K562 (cell line): ENCODE measurements around the gene DDAH1. TPM values are rescaled to one million over a fixed set of nuclear protein-coding genes. Genes with fewer than 3 reads are reported as not detected.

Experiments
- ARID1B ChIP-seq: fragments of 450-650 bp; IDR thresholded peaks from 2 replicates; pipeline ENCODE4 v1.6.1; 2016; ENCODE audit warnings: antibody characterized with exemption, mild to moderate bottlenecking, inconsistent platforms
- CEBPG ChIP-seq, 3 experiments: fragments of 200-800 bp in 1 of 3; sonication (Bioruptor generic) in 1 of 3; sonication (generic) in 1 of 3; formaldehyde crosslinking in 1 of 3; IDR thresholded peaks in 2 of 3; conservative IDR thresholded peaks in 1 of 3; 2 replicates each; pipeline versions ENCODE4 v1.6.1 to v1.8.0; 2016 to 2022; ENCODE audit warnings: missing compliant biosample characterization in 2 of 3, missing genetic modification characterization in 2 of 3, mild to moderate bottlenecking in 1 of 3, missing genetic modification reagents in 1 of 3
- CHCHD3 ChIP-seq: fragments of 250-450 bp; sonication (Bioruptor Pico); IDR thresholded peaks from 2 replicates; pipeline ENCODE4 v2.1.2; 2022; ENCODE audit warnings: mild to moderate bottlenecking
- CUX1 ChIP-seq: fragments of 200-800 bp; sonication (Bioruptor generic); IDR thresholded peaks from 2 replicates; pipeline ENCODE4 v1.6.1; 2016; ENCODE audit warnings: missing genetic modification characterization, missing compliant biosample characterization
- FOS ChIP-seq: IDR thresholded peaks from 3 replicates; pipeline ENCODE4 v1.6.1; 2011; ENCODE audit not compliant: insufficient read length; ENCODE audit errors: extremely low read depth
- FOSL1 ChIP-seq: fragments of 200-800 bp; sonication (Bioruptor generic); conservative IDR thresholded peaks from 2 replicates; pipeline ENCODE4 v1.6.1; 2016; ENCODE audit warnings: missing genetic modification characterization, missing compliant biosample characterization
- HMGN3 ChIP-seq: IDR thresholded peaks from 2 replicates; pipeline ENCODE4 v1.6.1; 2011; ENCODE audit warnings: borderline replicate concordance, low read depth, mild to moderate bottlenecking, mixed read lengths, low read length; ENCODE audit not compliant: insufficient read length; ENCODE audit errors: extremely low read depth
- MEF2A ChIP-seq: IDR thresholded peaks from 2 replicates; pipeline ENCODE4 v1.6.1; 2011; ENCODE audit warnings: low read depth, mild to moderate bottlenecking, low read length, moderate library complexity; ENCODE audit not compliant: control insufficient read depth
- NEUROD1 ChIP-seq: fragments of 150-350 bp; IDR thresholded peaks from 2 replicates; pipeline ENCODE4 v1.6.1; 2014; ENCODE audit warnings: borderline replicate concordance, low read length, low read depth; ENCODE audit not compliant: partially characterized antibody
- NONO ChIP-seq, 2 experiments: fragments of 200-400 bp in 1 of 2; fragments of 450-650 bp in 1 of 2; formaldehyde crosslinking in 1 of 2; IDR thresholded peaks; 2 replicates each; pipeline ENCODE4 v1.6.1; 2017; ENCODE audit warnings: low read depth in 2 of 2, mild to moderate bottlenecking in 2 of 2, moderate library complexity in 2 of 2, low read length in 1 of 2
- SAFB2 ChIP-seq: fragments of 200-400 bp; formaldehyde crosslinking; IDR thresholded peaks from 2 replicates; pipeline ENCODE4 v1.6.1; 2018; ENCODE audit warnings: borderline replicate concordance, low read length, low read depth, moderate library complexity; ENCODE audit not compliant: severe bottlenecking
- TEAD4 ChIP-seq, 2 experiments: sonication (generic) in 1 of 2; formaldehyde crosslinking in 1 of 2; IDR thresholded peaks; 2 replicates each; pipeline versions ENCODE4 v1.6.1 to v1.8.0; 2012 to 2022; ENCODE audit warnings: borderline replicate concordance in 1 of 2, inconsistent platforms in 1 of 2, low read length in 1 of 2, mild to moderate bottlenecking in 1 of 2, missing genetic modification reagents in 1 of 2
- TRIM28 ChIP-seq: fragments of 450-650 bp; IDR thresholded peaks from 2 replicates; pipeline ENCODE4 v1.6.1; 2017
- U2AF1 ChIP-seq: fragments of 200-400 bp; formaldehyde crosslinking; optimal IDR thresholded peaks from 2 replicates; pipeline ENCODE3; 2017; ENCODE audit warnings: mild to moderate bottlenecking, low read depth, low read length, moderate library complexity
- YBX1 ChIP-seq: fragments of 450-650 bp; IDR thresholded peaks from 2 replicates; pipeline ENCODE4 v1.7.1; 2016; ENCODE audit warnings: mild to moderate bottlenecking
- ZC3H4 ChIP-seq: sonication (generic); formaldehyde crosslinking; IDR thresholded peaks from 2 replicates; pipeline ENCODE4 v1.9.0; 2021; ENCODE audit warnings: missing genetic modification reagents, borderline replicate concordance
- ZNF165 ChIP-seq: fragments of 250-450 bp; sonication (Bioruptor Pico); IDR thresholded peaks from 2 replicates; pipeline ENCODE4 v1.4.0; 2020; ENCODE audit warnings: borderline replicate concordance
- ZSCAN29 ChIP-seq: fragments of 450-650 bp; IDR thresholded peaks from 2 replicates; pipeline ENCODE4 v1.6.1; 2017
- polyA plus RNA-seq, 8 experiments: library from polyadenylated mRNA; depleted of rRNA in 4 of 8; stranded (reverse) in 5 of 8; unstranded in 3 of 8; fragments of >200 nt; fragmentation: Nextera tagmentation in 2 of 8; fragmentation: Illumina TruSeq in 1 of 8; extraction: Ambion mirVana in 2 of 8; extraction: Trizol in 1 of 8; gene quantifications; 2 replicates each; pipeline versions ENCODE4 v1.2.1 to v1.2.3, GENCODE V29; 2011 to 2014; ENCODE audit warnings: inconsistent platforms in 1 of 8, missing spikeins in 1 of 8
- total RNA-seq, 7 experiments: library from RNA; depleted of rRNA in 6 of 7; stranded (reverse); fragments of >200 nt in 6 of 7; fragmentation: Illumina TruSeq in 2 of 7; extraction: Trizol in 2 of 7; gene quantifications; 2 replicates each; pipeline versions ENCODE4 v1.2.1 to v1.2.3, GENCODE V29; 2011 to 2021; ENCODE audit warnings: low replicate concordance in 1 of 7
- TF ChIP-seq, protein P1 (sequence below): fragments of 250-450 bp; sonication (Bioruptor Pico); IDR thresholded peaks from 2 replicates; pipeline ENCODE4 v1.4.0; 2020; ENCODE audit warnings: mild to moderate bottlenecking
- TF ChIP-seq, protein P2 (sequence below): fragments of 450-650 bp; formaldehyde crosslinking; IDR thresholded peaks from 2 replicates; pipeline ENCODE4 v1.4.0; 2020; ENCODE audit warnings: mild to moderate bottlenecking

DDAH1 gene
- total and polyA plus RNA-seq, 9 of the 15 experiments (the other 6 are each of a cell fraction or from before 2014, with no cell fraction given): 0.04 to 0.24 (median 0.10) TPM

DNA sequence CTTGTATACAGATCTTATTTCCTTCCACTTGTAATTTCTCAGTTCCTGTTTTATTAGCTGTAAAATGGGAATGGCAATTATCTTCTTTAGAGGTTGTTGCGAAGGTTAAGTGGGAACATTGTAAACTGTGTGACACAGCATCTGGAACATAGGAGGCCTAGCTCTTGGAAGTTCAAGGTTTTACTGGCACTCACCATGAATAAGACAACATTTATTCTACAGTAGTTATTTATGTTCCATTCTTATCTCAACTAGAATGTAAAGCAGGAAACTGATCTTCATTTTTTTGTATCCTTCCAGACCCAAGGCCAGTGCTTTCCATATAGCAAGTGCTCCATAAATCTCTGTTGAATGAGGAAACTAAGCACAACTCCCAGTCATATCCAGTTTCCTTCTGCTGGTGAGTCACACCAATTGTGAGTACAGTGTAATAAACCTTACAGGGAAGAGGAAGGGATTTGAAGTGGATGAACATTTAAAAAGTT, 189.9 kb downstream of the DDAH1 start (continued):
- TF ChIP-seq CUX1 (CRISPR knock-in tag) (no peak), ZSCAN29 (no peak), ARID1B (0 out of 2 replicates have a peak, but pooled peaks have one; percentile 26), CEBPG (CRISPR knock-in tag; IDR thresholded peaks at IDR 0.05) (no peak), CEBPG (tag; conservative IDR thresholded peaks at IDR 0.05 in 1 of 2, IDR thresholded peaks at IDR 0.05 in 1 of 2) (no peak), TEAD4 (IDR thresholded peaks at IDR 0.05; ENCODE audit: low read length) (0 out of 2 replicates have a peak, but pooled peaks have one; percentile 6), TEAD4 (CRISPR knock-in tag; IDR thresholded peaks at IDR 0.05; ENCODE audit: borderline replicate concordance) (no peak), U2AF1 (no peak), TRIM28 (no peak), SAFB2 (no peak), ZC3H4 (no peak), FOS (no peak), CHCHD3 (CRISPR knock-in tag) (no peak), NEUROD1 (no peak), MEF2A (no peak), ZNF165 (CRISPR knock-in tag) (no peak), YBX1 (no peak), FOSL1 (tag) (peak; percentile 78), NONO (IDR thresholded peaks at IDR 0.05; ENCODE audit: low read depth in 2 of 2, low read length in 1 of 2) (no peak), HMGN3 (no peak)
- TF ChIP-seq, protein P1, sequence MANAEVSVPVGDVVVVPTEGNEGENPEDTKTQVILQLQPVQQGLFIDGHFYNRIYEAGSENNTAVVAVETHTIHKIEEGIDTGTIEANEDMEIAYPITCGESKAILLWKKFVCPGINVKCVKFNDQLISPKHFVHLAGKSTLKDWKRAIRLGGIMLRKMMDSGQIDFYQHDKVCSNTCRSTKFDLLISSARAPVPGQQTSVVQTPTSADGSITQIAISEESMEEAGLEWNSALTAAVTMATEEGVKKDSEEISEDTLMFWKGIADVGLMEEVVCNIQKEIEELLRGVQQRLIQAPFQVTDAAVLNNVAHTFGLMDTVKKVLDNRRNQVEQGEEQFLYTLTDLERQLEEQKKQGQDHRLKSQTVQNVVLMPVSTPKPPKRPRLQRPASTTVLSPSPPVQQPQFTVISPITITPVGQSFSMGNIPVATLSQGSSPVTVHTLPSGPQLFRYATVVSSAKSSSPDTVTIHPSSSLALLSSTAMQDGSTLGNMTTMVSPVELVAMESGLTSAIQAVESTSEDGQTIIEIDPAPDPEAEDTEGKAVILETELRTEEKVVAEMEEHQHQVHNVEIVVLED: no peak
- TF ChIP-seq, protein P2, sequence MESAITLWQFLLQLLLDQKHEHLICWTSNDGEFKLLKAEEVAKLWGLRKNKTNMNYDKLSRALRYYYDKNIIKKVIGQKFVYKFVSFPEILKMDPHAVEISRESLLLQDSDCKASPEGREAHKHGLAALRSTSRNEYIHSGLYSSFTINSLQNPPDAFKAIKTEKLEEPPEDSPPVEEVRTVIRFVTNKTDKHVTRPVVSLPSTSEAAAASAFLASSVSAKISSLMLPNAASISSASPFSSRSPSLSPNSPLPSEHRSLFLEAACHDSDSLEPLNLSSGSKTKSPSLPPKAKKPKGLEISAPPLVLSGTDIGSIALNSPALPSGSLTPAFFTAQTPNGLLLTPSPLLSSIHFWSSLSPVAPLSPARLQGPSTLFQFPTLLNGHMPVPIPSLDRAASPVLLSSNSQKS: no peak
